HG03565 (cell line): Measurements from ENCODE around the gene PALLD.
A peak's percentile ranks its signal among the peaks of the same experiment; 100 is the strongest.
"Not testable (repeated sequence)": the region's sequence is repeated elsewhere in the genome, so short reads cannot be mapped to it uniquely, and the experiment has no call there.

Experiments used
- ATAC-seq: cut with Tn5 transposase; IDR thresholded peaks from one replicate; pipeline ENCODE4 v1.9.1; 2021; ENCODE audit warnings: mild to moderate bottlenecking, moderate library complexity; ENCODE audit not compliant: unreplicated experiment

Gene PALLD

GRCh38 chr4:168919706-168920324, 423.0 kb downstream of the PALLD start:
- ATAC-seq: no peak

- no peak for ATAC-seq
Measured at GRCh38 chr4:168920441-168921065, 423.7 kb downstream of the PALLD start.

- peak; percentile 85 for ATAC-seq
Measured at GRCh38 chr4:168923526-168924194, 426.8 kb downstream of the PALLD start.

- no peak for ATAC-seq
Measured at GRCh38 chr4:168924667-168925066, 427.8 kb downstream of the PALLD start.

GRCh38 chr4:168925789-168926490, 429.1 kb downstream of the PALLD start:
- no peak for ATAC-seq

- no peak for ATAC-seq
Measured at GRCh38 chr4:168928346-168928745, 431.5 kb downstream of the PALLD start.

- ATAC-seq: no peak
Measured at GRCh38 chr4:168928875-168929274, 432.0 kb downstream of the PALLD start.

- no peak for ATAC-seq
Measured at GRCh38 chr4:168930413-168931196, 433.8 kb downstream of the PALLD start.

GRCh38 chr4:168931215-168931650, 434.4 kb downstream of the PALLD start:
- ATAC-seq: no peak

GRCh38 chr4:168932138-168932537, 435.3 kb downstream of the PALLD start:
- ATAC-seq: no peak

GRCh38 chr4:168933423-168933822, 436.6 kb downstream of the PALLD start:
- ATAC-seq: no peak

GRCh38 chr4:168937473-168937872, 440.6 kb downstream of the PALLD start:
- not testable (repeated sequence) for ATAC-seq

GRCh38 chr4:168942985-168943384, 446.1 kb downstream of the PALLD start:
- no peak for ATAC-seq

GRCh38 chr4:168945291-168945690, 448.4 kb downstream of the PALLD start:
- ATAC-seq: no peak

- not testable (repeated sequence) for ATAC-seq
Measured at GRCh38 chr4:168952821-168953246, 456.0 kb downstream of the PALLD start.

- no peak for ATAC-seq
Measured at GRCh38 chr4:168955674-168956073, 458.8 kb downstream of the PALLD start.

- ATAC-seq: no peak
Measured at GRCh38 chr4:168960716-168961115, 463.9 kb downstream of the PALLD start.

- no peak for ATAC-seq
Measured at GRCh38 chr4:168972596-168972995, 475.7 kb downstream of the PALLD start.
